ENCODE data around the gene NACC1. TPM values are rescaled to one million over a fixed set of nuclear protein-coding genes. Genes with fewer than 3 reads are reported as not detected.

Gene NACC1
- total and polyA plus RNA-seq, 9 donors = 3.2 to 31.4 (median 17.5) TPM

GRCh38 chr19:13128583-13128982, 10.5 kb downstream of the NACC1 start:
- intact Hi-C loops (cut with DNase I) = no loop called here
- DNase-seq = no peak
- Histone ChIP-seq H3K9me3 (no peaks in the 10 kb centered on the region), H3K27me3 (no peaks in the 10 kb centered on the region), H3K36me3 (no peaks in the 10 kb centered on the region), H3K27ac (no peak overlapping the region), H3K4me3 (no peak overlapping the region), H3K4me1 (ENCODE audit: insufficient read depth) (no peaks in the 10 kb centered on the region)
- TF ChIP-seq EP300 (IDR thresholded peaks at IDR 0.05) (no peak), CTCF (IDR thresholded peaks at IDR 0.05) (no peak), POLR2A (IDR thresholded peaks at IDR 0.05) (no peak)
- 67 to 91% (median 83%) methylated on average over 1 of the region's 1 CpG for WGBS, 3 donors

- Histone ChIP-seq H3K9me3 (no peaks in the 10 kb centered on the region), H3K4me3 (no peak overlapping the region), H3K4me1 (ENCODE audit: insufficient read depth) (no peaks in the 10 kb centered on the region), H3K27ac (no peak overlapping the region), H3K36me3 (no peaks in the 10 kb centered on the region), H3K27me3 (no peaks in the 10 kb centered on the region)
- 83 to 89% (median 88%) methylated on average over 6 to 9 of the region's 9 CpGs for WGBS, 3 donors
- TF ChIP-seq POLR2A (IDR thresholded peaks at IDR 0.05) (no peak), EP300 (IDR thresholded peaks at IDR 0.05) (no peak), CTCF (IDR thresholded peaks at IDR 0.05) (no peak)
- intact Hi-C loops (cut with DNase I) = no loop called here
- DNase-seq = no peak
Observed at GRCh38 chr19:13129384-13129783, 11.3 kb downstream of the NACC1 start.

- Histone ChIP-seq H3K4me1 (ENCODE audit: insufficient read depth) (no peaks in the 10 kb centered on the region), H3K9me3 (no peaks in the 10 kb centered on the region), H3K27ac (no peak overlapping the region), H3K4me3 (no peak overlapping the region), H3K27me3 (no peaks in the 10 kb centered on the region), H3K36me3 (no peaks in the 10 kb centered on the region)
- no peak for TF ChIP-seq POLR2A (IDR thresholded peaks at IDR 0.05)
- intact Hi-C loops (cut with DNase I) = no loop called here
- WGBS, 3 donors = 79 to 92% (median 85%) methylated on average over 3 of the region's 3 CpGs
- no peak for DNase-seq
Observed at GRCh38 chr19:13130886-13131490, 12.9 kb downstream of the NACC1 start.

- TF ChIP-seq CTCF (IDR thresholded peaks at IDR 0.05) (no peak), EP300 (IDR thresholded peaks at IDR 0.05) (no peak), POLR2A (IDR thresholded peaks at IDR 0.05) (no peak)
- no peaks in the 10 kb centered on the region for H3K27me3 ChIP-seq
- WGBS, 3 donors = 87 to 90% (median 88%) methylated on average over 8 of the region's 8 CpGs
- no peak for DNase-seq
- intact Hi-C loops (cut with DNase I) = no loop called here
- H3K9me3 ChIP-seq = no peaks in the 10 kb centered on the region
- no peaks in the 10 kb centered on the region for H3K4me1 ChIP-seq (ENCODE audit: insufficient read depth)
- H3K4me3 ChIP-seq = no peak overlapping the region
- no peak overlapping the region for H3K27ac ChIP-seq
- H3K36me3 ChIP-seq = no peaks in the 10 kb centered on the region
Observed at GRCh38 chr19:13132471-13133180, 14.6 kb downstream of the NACC1 start.

- Histone ChIP-seq H3K27ac (no peak overlapping the region), H3K9me3 (no peaks in the 10 kb centered on the region), H3K4me1 (ENCODE audit: insufficient read depth) (no peaks in the 10 kb centered on the region), H3K36me3 (no peaks in the 10 kb centered on the region), H3K27me3 (no peaks in the 10 kb centered on the region), H3K4me3 (no peak overlapping the region)
- intact Hi-C loops (cut with DNase I) = no loop called here
- WGBS, 3 donors = 53 to 66% (median 53%) methylated on average over 12 of the region's 12 CpGs
- TF ChIP-seq POLR2A (IDR thresholded peaks at IDR 0.05) = no peak
- TF ChIP-seq CTCF (IDR thresholded peaks at IDR 0.05) = no peak
- TF ChIP-seq EP300 (IDR thresholded peaks at IDR 0.05) = no peak
- no peak for DNase-seq
Observed at GRCh38 chr19:13133241-13133870, 15.3 kb downstream of the NACC1 start.

All from ovary (tissue), 9 donors.